GM19455 (cell line): ENCODE data around the gene SDK1.
"Not testable (repeated sequence)": the region's sequence is repeated elsewhere in the genome, so short reads cannot be mapped to it uniquely, and the experiment has no call there.

Experiments
- ATAC-seq: cut with Tn5 transposase; IDR thresholded peaks from one replicate; pipeline ENCODE4 v1.9.1; 2021; ENCODE audit not compliant: unreplicated experiment

Gene SDK1

GRCh38 chr7:3712841-3713240, 411.8 kb downstream of the SDK1 start:
- ATAC-seq, result no peak

GRCh38 chr7:3721422-3721821, 420.4 kb downstream of the SDK1 start:
- no peak for ATAC-seq

- ATAC-seq, result no peak
These were observed 421.4 kb downstream of the SDK1 start for GRCh38 chr7:3722396-3722922.

GRCh38 chr7:3725155-3726059, 424.4 kb downstream of the SDK1 start:
- ATAC-seq, result no peak

- ATAC-seq, result no peak
These were observed 429.2 kb downstream of the SDK1 start for GRCh38 chr7:3730276-3730675.

GRCh38 chr7:3732395-3733005, 431.4 kb downstream of the SDK1 start:
- ATAC-seq, result no peak

GRCh38 chr7:3733541-3734140, 432.6 kb downstream of the SDK1 start:
- ATAC-seq, result no peak

- no peak for ATAC-seq
These were observed 437.9 kb downstream of the SDK1 start for GRCh38 chr7:3738964-3739363.

- ATAC-seq, result no peak
These were observed 438.9 kb downstream of the SDK1 start for GRCh38 chr7:3739983-3740382.

- ATAC-seq, result no peak
These were observed 446.4 kb downstream of the SDK1 start for GRCh38 chr7:3747467-3747866.

- ATAC-seq, result no peak
These were observed 447.3 kb downstream of the SDK1 start for GRCh38 chr7:3748389-3748788.

GRCh38 chr7:3753868-3754267, 452.8 kb downstream of the SDK1 start:
- no peak for ATAC-seq

- no peak for ATAC-seq
These were observed 453.7 kb downstream of the SDK1 start for GRCh38 chr7:3754493-3755341.

GRCh38 chr7:3755778-3756453, 454.9 kb downstream of the SDK1 start:
- ATAC-seq, result not testable (repeated sequence)

- no peak for ATAC-seq
These were observed 456.0 kb downstream of the SDK1 start for GRCh38 chr7:3757059-3757458.

- no peak for ATAC-seq
These were observed 459.6 kb downstream of the SDK1 start for GRCh38 chr7:3760651-3761050.

- no peak for ATAC-seq
These were observed 461.2 kb downstream of the SDK1 start for GRCh38 chr7:3762146-3762831.

- no peak for ATAC-seq
These were observed 467.1 kb downstream of the SDK1 start for GRCh38 chr7:3767917-3768777.

GRCh38 chr7:3771906-3772305, 470.9 kb downstream of the SDK1 start:
- no peak for ATAC-seq
